SK-N-SH (cell line): Measurements from ENCODE around the gene NFKB1. TPM values are rescaled to one million over a fixed set of nuclear protein-coding genes. Genes with fewer than 3 reads are reported as not detected.

Source experiments
- CTCF ChIA-PET: fragments of 300-600, 350-600 bp; formaldehyde crosslinking; extraction: SDS; loops from one replicate; lab custom pipeline; 2021; lab: Yijun Ruan, JAX
- POLR2A ChIA-PET: fragments of 350-600 bp; sonication (Branson Sonifier 250); formaldehyde crosslinking; extraction: SDS; loops from one replicate; lab custom pipeline; 2020; ENCODE audit warnings: antibody characterized with exemption, inconsistent platforms; lab: Yijun Ruan, JAX
- DNase-seq: peaks from one replicate; pipeline ENCODE4 v3.0.0; 2012
- H2AFZ ChIP-seq: fragments of 200-600 bp; sonication (generic); 2 replicates; pipeline ENCODE4 v1.8.1; 2016; ENCODE audit warnings: antibody characterized with exemption, mild to moderate bottlenecking, low read depth
- H3F3A ChIP-seq: fragments of 200-600 bp; sonication (generic); replicated peaks from 2 replicates; pipeline ENCODE3; 2016; ENCODE audit warnings: antibody characterized with exemption, mild to moderate bottlenecking; ENCODE audit not compliant: insufficient read depth
- H3K27ac ChIP-seq, 2 experiments: fragments of 200-500 bp in 1 of 2; fragments of 200-600 bp in 1 of 2; sonication (Bioruptor generic) in 1 of 2; sonication (generic), shearing (Covaris generic) in 1 of 2; 2 replicates each; pipeline versions ENCODE4 v1.5.1 to v1.6.1; 2014 to 2016; ENCODE audit warnings: low read depth in 2 of 2, inconsistent platforms in 1 of 2, low read length in 1 of 2, mild to moderate bottlenecking in 1 of 2, mixed read lengths in 1 of 2
- H3K27me3 ChIP-seq: fragments of 200-600 bp; sonication (generic), shearing (Covaris generic); 2 replicates; pipeline ENCODE4 v1.6.1; 2016; ENCODE audit warnings: mixed run types; ENCODE audit not compliant: insufficient read depth
- H3K36me3 ChIP-seq, 2 experiments: fragments of 200-500 bp in 1 of 2; fragments of 200-600 bp in 1 of 2; sonication (Bioruptor generic) in 1 of 2; sonication (generic) in 1 of 2; replicated peaks in 1 of 2; 2 replicates each; pipeline versions ENCODE3 to v1.5.1; 2014 to 2016; ENCODE audit warnings: low read length in 1 of 2, mild to moderate bottlenecking in 1 of 2; ENCODE audit not compliant: insufficient read depth in 2 of 2, control insufficient read depth in 1 of 2
- H3K4me1 ChIP-seq, 2 experiments: fragments of 200-500 bp in 1 of 2; fragments of 200-600 bp in 1 of 2; sonication (Bioruptor generic) in 1 of 2; sonication (generic), shearing (Covaris generic) in 1 of 2; 2 replicates each; pipeline versions ENCODE4 v1.5.1 to v1.6.1; 2014 to 2016; ENCODE audit warnings: low read depth in 1 of 2, low read length in 1 of 2, mixed run types in 1 of 2; ENCODE audit not compliant: insufficient read depth in 2 of 2, control insufficient read depth in 1 of 2
- H3K4me2 ChIP-seq: fragments of 200-600 bp; sonication (generic), shearing (Covaris generic); 2 replicates; pipeline ENCODE4 v1.6.1; 2017; ENCODE audit warnings: mixed run types
- H3K4me3 ChIP-seq, 2 experiments: fragments of 200-500 bp in 1 of 2; fragments of 200-600 bp in 1 of 2; sonication (Bioruptor generic) in 1 of 2; sonication (generic), shearing (Covaris generic) in 1 of 2; 2 replicates each; pipeline versions ENCODE4 v1.5.1 to v1.8.1; 2014 to 2016; ENCODE audit warnings: low read depth in 2 of 2, inconsistent platforms in 1 of 2, low read length in 1 of 2, mild to moderate bottlenecking in 1 of 2, mixed read lengths in 1 of 2, moderate library complexity in 1 of 2
- H3K79me2 ChIP-seq: fragments of 200-600 bp; sonication (generic); 2 replicates; pipeline ENCODE4 v1.8.1; 2017; ENCODE audit warnings: mild to moderate bottlenecking; ENCODE audit not compliant: insufficient read depth
- H3K9ac ChIP-seq: fragments of 200-600 bp; sonication (generic); 2 replicates; pipeline ENCODE4 v1.6.1; 2017; ENCODE audit warnings: mixed run types
- H3K9me2 ChIP-seq: fragments of 200-600 bp; sonication (generic); 2 replicates; pipeline ENCODE4 v1.6.1; 2017; ENCODE audit warnings: mixed run types
- H3K9me3 ChIP-seq: fragments of 200-600 bp; sonication (generic); 2 replicates; pipeline ENCODE4 v1.6.1; 2017; ENCODE audit warnings: mixed run types, mild to moderate bottlenecking, moderate library complexity
- H4K20me1 ChIP-seq: fragments of 200-600 bp; sonication (generic); 2 replicates; pipeline ENCODE4 v1.6.1; 2017; ENCODE audit warnings: mild to moderate bottlenecking, mixed run types; ENCODE audit not compliant: insufficient read depth
- CTCF ChIP-seq: fragments of 200-600 bp; sonication (generic); IDR thresholded peaks from 2 replicates; pipeline ENCODE4 v1.6.1; 2017; ENCODE audit warnings: antibody characterized with exemption, mild to moderate bottlenecking, moderate library complexity
- ELF1 ChIP-seq: IDR thresholded peaks from 2 replicates; pipeline ENCODE4 v1.4.0; 2012
- EP300 ChIP-seq, 2 experiments: IDR thresholded peaks; 2 replicates each; pipeline versions ENCODE4 v1.4.0 to v1.6.1; 2012; ENCODE audit warnings: borderline replicate concordance in 1 of 2, low read depth in 1 of 2, low read length in 1 of 2
- FOSL2 ChIP-seq: IDR thresholded peaks from 2 replicates; pipeline ENCODE4 v1.4.0; 2012; ENCODE audit warnings: low read depth, mild to moderate bottlenecking, moderate library complexity, borderline replicate concordance
- FOXJ3 ChIP-seq: sonication (generic); formaldehyde crosslinking; IDR thresholded peaks from 2 replicates; pipeline ENCODE4 v1.5.1; 2020; ENCODE audit warnings: mild to moderate bottlenecking, missing genetic modification reagents
- FOXM1 ChIP-seq: IDR thresholded peaks from 2 replicates; pipeline ENCODE4 v1.4.0; 2012; ENCODE audit warnings: low read depth, mild to moderate bottlenecking
- GABPA ChIP-seq: IDR thresholded peaks from 2 replicates; pipeline ENCODE4 v1.4.0; 2012; ENCODE audit warnings: low read depth, mild to moderate bottlenecking
- IRF3 ChIP-seq: fragments of 150-350 bp; IDR thresholded peaks from 2 replicates; pipeline ENCODE4 v1.6.1; 2016; ENCODE audit warnings: mild to moderate bottlenecking, low read depth, low read length
- JUND ChIP-seq: IDR thresholded peaks from 2 replicates; pipeline ENCODE4 v1.4.0; 2012
- MEF2A ChIP-seq: IDR thresholded peaks from 2 replicates; pipeline ENCODE4 v1.4.0; 2012; ENCODE audit warnings: low read depth, borderline replicate concordance
- RAD21 ChIP-seq: IDR thresholded peaks from 2 replicates; pipeline ENCODE4 v1.6.1; 2012; ENCODE audit warnings: mild to moderate bottlenecking, low read length
- RXRA ChIP-seq: IDR thresholded peaks from 2 replicates; pipeline ENCODE4 v1.4.0; 2012; ENCODE audit warnings: low read depth, mild to moderate bottlenecking, borderline replicate concordance
- SIN3A ChIP-seq: IDR thresholded peaks from 2 replicates; pipeline ENCODE4 v1.6.1; 2012; ENCODE audit warnings: low read depth, mild to moderate bottlenecking, low read length, moderate library complexity, borderline replicate concordance
- TAF1 ChIP-seq: IDR thresholded peaks from 2 replicates; pipeline ENCODE4 v1.6.1; 2012; ENCODE audit warnings: low read depth, mild to moderate bottlenecking, low read length, moderate library complexity, borderline replicate concordance
- TCF12 ChIP-seq: IDR thresholded peaks from 2 replicates; pipeline ENCODE4 v1.4.0; 2012
- TEAD4 ChIP-seq: IDR thresholded peaks from 2 replicates; pipeline ENCODE4 v1.4.0; 2012; ENCODE audit warnings: mild to moderate bottlenecking, borderline replicate concordance; ENCODE audit not compliant: insufficient read depth
- USF1 ChIP-seq: IDR thresholded peaks from 2 replicates; pipeline ENCODE4 v1.4.0; 2012; ENCODE audit warnings: low read depth, borderline replicate concordance
- YY1 ChIP-seq: IDR thresholded peaks from 2 replicates; pipeline ENCODE4 v1.4.0; 2012; ENCODE audit warnings: low read depth, mild to moderate bottlenecking
- WGBS: methylation state at CpG from one replicate; pipeline ENCODE4 v1.1.6; 2017; ENCODE audit warnings: low lambda C conversion rate; 5-methylcytosine and 5-hydroxymethylcytosine counted together
- polyA plus RNA-seq, 3 experiments: library from polyadenylated mRNA; depleted of rRNA; stranded (reverse); fragments of >200 nt; gene quantifications; 2 replicates each; pipeline ENCODE4 v1.2.3, GENCODE V29; 2012
- TF ChIP-seq, protein P1 (sequence below): fragments of 150-350 bp; IDR thresholded peaks from 2 replicates; pipeline ENCODE4 v1.6.1; 2017; ENCODE audit warnings: antibody characterized with exemption, low read length, low read depth, borderline replicate concordance
- TF ChIP-seq, protein P2 (sequence below): IDR thresholded peaks from 2 replicates; pipeline ENCODE4 v1.4.0; 2012; ENCODE audit warnings: low read depth, borderline replicate concordance

NFKB1 gene
- polyA plus RNA-seq, 1 of the 3 experiments (the other 2 are of a cell fraction) = 14.1 TPM

- no peak for TF ChIP-seq FOXM1
- TF ChIP-seq, all 33 proteins: peak for 0
Measured at GRCh38 chr4:102454268-102454667, 46.9 kb upstream of the NFKB1 start (continued).

GRCh38 chr4:102454981-102455685, 46.0 kb upstream of the NFKB1 start:
- no peak overlapping the region for H3K9ac ChIP-seq
- no peaks in the 10 kb centered on the region for H3K36me3 ChIP-seq
- no peaks in the 10 kb centered on the region for H3K4me1 ChIP-seq
- H4K20me1 ChIP-seq = no peaks in the 10 kb centered on the region
- H3K79me2 ChIP-seq = no peaks in the 10 kb centered on the region
- no peak overlapping the region for H3K4me3 ChIP-seq
- no peaks in the 10 kb centered on the region for H3K9me3 ChIP-seq
- WGBS = 94% methylated on average over 6 of the region's 9 CpGs
- no peaks in the 10 kb centered on the region for H3K9me2 ChIP-seq
- no peak overlapping the region for H3K27ac ChIP-seq
- TF ChIP-seq TCF12 (no peak), MEF2A (no peak), USF1 (no peak), JUND (no peak), CTCF (no peak), TEAD4 (no peak)
- TF ChIP-seq, protein P1, sequence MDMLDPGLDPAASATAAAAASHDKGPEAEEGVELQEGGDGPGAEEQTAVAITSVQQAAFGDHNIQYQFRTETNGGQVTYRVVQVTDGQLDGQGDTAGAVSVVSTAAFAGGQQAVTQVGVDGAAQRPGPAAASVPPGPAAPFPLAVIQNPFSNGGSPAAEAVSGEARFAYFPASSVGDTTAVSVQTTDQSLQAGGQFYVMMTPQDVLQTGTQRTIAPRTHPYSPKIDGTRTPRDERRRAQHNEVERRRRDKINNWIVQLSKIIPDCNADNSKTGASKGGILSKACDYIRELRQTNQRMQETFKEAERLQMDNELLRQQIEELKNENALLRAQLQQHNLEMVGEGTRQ = no peak
- TF ChIP-seq, all 33 proteins: peak for 0
- Histone ChIP-seq H3K4me2 (no peak overlapping the region), H3K27me3 (no peaks in the 10 kb centered on the region), H2AFZ (no peak overlapping the region), H3F3A (no peaks in the 10 kb centered on the region)
- DNase-seq = no peak
- POLR2A ChIA-PET = no interaction called here
- CTCF ChIA-PET = interaction anchor here (1.2 to 1.5 kb wide), 2 partner anchors 165 to 645 kb away, joined by 4 read pairs; partner anchors contain the start of gene BDH2

GRCh38 chr4:102455750-102456149, 45.4 kb upstream of the NFKB1 start:
- no peaks in the 10 kb centered on the region for H3K9me3 ChIP-seq
- no peak overlapping the region for H3K27ac ChIP-seq
- WGBS = 80% methylated on average over 3 of the region's 3 CpGs
- no peak for DNase-seq
- no peaks in the 10 kb centered on the region for H3K4me1 ChIP-seq
- H3K9me2 ChIP-seq = no peaks in the 10 kb centered on the region
- no peak overlapping the region for H2AFZ ChIP-seq
- no peaks in the 10 kb centered on the region for H3F3A ChIP-seq
- no peaks in the 10 kb centered on the region for H3K27me3 ChIP-seq
- no peaks in the 10 kb centered on the region for H3K36me3 ChIP-seq
- H4K20me1 ChIP-seq = no peaks in the 10 kb centered on the region
- no peak overlapping the region for H3K4me2 ChIP-seq
- POLR2A ChIA-PET = no interaction called here
- no peak overlapping the region for H3K4me3 ChIP-seq
- H3K79me2 ChIP-seq = no peaks in the 10 kb centered on the region
- CTCF ChIA-PET = interaction anchor here (0.6 kb wide), 1 partner anchor 45 kb away, joined by 3 read pairs; the partner anchor contains the start of gene NFKB1
- H3K9ac ChIP-seq = no peak overlapping the region
- TF ChIP-seq MEF2A = no peak
- no peak for TF ChIP-seq FOXJ3 (CRISPR knock-in tag)
- no peak for TF ChIP-seq RAD21
- no peak for TF ChIP-seq IRF3
- no peak for TF ChIP-seq RXRA
- TF ChIP-seq, protein P2, sequence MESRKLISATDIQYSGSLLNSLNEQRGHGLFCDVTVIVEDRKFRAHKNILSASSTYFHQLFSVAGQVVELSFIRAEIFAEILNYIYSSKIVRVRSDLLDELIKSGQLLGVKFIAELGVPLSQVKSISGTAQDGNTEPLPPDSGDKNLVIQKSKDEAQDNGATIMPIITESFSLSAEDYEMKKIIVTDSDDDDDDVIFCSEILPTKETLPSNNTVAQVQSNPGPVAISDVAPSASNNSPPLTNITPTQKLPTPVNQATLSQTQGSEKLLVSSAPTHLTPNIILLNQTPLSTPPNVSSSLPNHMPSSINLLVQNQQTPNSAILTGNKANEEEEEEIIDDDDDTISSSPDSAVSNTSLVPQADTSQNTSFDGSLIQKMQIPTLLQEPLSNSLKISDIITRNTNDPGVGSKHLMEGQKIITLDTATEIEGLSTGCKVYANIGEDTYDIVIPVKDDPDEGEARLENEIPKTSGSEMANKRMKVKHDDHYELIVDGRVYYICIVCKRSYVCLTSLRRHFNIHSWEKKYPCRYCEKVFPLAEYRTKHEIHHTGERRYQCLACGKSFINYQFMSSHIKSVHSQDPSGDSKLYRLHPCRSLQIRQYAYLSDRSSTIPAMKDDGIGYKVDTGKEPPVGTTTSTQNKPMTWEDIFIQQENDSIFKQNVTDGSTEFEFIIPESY = no peak
- TF ChIP-seq EP300 (IDR thresholded peaks at IDR 0.05; ENCODE audit: borderline replicate concordance in 1 of 2, low read depth in 1 of 2, low read length in 1 of 2) = no peak
- TF ChIP-seq ELF1 = no peak
- no peak for TF ChIP-seq YY1
- no peak for TF ChIP-seq SIN3A
- no peak for TF ChIP-seq GABPA
- no peak for TF ChIP-seq FOSL2
- TF ChIP-seq TAF1 = no peak
